DMS 273 (cell line): Measurements from ENCODE around the gene GAREM1.

Experiments used
- DNase-seq: peaks from one replicate; lab custom pipeline; 2025; ENCODE audit not compliant: unreplicated experiment; lab: John Stamatoyannopoulos, UW

The GAREM1 gene

DNA sequence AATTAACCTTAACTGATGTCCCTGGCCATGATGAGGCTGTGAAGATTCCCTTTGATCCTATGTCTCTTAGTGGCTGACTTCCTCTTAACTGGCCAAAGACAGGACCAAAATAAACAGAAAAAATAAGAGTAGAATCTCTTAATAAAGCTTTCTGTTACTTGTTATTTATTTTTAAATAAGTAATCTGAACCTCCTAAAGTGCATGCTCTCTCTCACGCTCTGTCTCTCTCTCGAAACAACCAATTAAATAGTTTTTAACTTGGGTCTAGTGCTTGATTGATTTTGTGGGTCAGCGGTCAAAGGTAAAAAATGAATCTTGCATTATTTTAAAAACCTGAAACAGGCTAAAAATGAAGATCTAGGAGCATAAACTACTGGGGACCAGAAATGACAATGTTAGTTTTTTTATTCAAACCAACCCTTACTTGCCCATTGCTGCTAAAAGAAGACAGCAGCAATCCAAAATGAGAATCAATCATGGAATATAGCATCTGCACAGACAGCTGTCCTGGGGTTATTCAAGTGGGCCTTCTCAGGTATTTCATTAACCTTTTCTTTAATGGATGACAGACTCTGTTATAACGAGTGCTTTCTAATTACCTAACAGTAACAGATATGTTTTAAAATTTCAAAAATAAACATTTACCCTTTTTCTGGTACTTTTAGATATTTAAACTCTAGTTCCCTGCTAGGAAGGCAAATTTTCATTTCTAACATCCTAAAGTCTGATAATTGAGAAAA, 11.2 kb downstream of the GAREM1 start:
- peak; percentile 48 for DNase-seq

DNA sequence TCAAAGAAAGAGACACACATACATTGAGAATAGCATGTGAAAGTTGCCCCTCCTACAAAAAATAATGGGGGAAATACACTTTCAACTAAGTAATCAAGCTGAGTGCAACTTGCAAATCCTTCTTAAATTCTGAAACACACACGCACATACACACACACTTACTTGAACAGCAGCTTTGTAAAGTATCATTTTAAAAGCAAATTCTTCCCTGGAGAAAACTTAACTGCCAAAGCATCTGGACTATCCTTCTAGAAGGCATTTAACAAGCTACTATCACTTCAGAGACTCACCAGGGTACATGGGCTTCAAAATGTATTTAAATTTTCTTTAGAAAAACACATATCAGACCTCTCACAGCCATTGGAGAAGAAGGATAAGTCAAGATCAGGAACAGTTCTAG, 15.3 kb downstream of the GAREM1 start:
- DNase-seq = peak; percentile 68

DNA sequence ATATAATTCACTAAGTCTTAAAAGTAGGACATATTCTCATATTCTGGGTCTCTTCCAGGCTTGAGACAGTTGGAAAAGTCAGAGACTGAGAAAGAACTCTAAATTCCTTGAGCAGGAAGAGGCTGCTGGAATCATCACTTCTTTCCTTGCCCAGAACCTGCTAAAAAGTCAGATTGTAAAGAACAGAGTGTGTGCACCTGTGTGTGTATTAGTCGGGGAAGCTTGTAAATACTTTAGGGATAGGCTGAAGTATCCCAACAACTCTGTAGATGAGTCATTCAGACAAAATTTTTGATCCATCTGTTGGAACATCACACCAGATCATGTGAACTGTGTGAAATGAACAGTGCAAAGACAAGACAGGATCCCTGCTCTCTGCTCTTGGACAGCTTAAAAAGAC, 16.1 kb downstream of the GAREM1 start:
- DNase-seq = peak; percentile 51

DNA sequence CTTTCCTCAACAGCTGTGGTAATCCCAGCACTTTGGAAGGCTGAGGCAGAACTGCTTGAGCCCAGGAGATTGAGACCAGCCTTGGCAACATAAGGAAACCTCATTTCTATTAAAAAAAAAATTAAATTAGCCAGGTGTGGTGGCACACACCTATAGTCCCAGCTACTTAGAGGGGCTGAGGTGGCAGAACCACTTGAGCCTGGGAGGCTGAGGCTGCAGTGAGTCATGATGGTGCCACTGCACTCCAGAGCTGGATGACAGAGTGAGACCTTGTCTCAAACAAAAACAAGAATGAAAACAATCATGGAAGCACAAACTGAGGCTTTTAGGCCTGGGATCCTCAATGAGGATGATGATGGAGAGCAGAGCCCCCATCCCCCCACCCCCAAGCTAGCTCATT, 19.8 kb downstream of the GAREM1 start:
- DNase-seq = no peak

DNA sequence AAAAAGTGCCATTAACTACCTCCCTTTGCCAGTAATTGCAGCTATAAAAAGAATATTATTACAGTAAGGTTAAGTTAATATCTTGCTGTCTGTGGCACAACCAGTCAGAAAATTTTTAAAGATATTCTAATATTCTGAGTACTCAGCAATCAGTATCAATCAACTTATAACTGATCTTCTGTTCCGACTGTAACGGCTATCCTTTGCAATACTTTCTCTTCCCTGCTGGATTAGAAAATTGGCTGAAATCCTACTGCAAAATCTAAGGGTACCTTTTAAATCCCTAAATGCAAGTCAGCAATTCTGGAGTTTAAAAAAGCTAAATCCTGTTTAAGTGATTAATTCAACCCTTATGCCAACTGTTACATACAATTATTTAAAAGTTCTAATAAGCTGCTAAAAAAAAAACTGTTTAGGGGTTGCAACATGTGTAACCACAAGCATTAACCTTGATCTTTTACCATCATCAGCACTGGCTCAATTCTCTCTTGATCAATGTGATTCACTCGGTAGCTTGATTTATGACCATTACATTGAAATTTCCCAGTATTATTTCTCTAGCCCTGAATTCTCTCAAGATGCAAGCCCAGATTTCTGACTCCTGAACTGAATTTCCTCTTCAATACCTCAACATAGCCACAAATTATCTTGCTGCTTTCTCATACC, 20.5 kb downstream of the GAREM1 start:
- DNase-seq = no peak

DNA sequence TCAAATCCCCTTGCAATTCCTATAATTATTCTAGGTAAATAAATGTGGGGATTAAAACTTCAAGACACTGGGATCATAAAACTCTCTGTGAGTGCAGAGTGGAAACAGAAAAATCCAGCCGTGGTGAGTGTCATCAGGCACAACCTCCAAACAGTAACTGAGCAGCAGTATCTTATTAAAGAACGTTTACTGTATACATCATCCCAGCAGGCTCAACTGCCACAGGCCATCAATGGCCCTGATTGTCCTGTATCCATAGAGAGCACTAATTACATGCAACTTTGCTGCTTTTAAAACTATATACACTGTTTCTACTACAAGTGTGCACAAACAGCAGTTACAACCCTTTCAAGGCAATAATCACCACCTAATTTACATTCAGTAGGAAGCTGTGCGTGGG, 23.9 kb downstream of the GAREM1 start:
- peak; percentile 28 for DNase-seq

DNA sequence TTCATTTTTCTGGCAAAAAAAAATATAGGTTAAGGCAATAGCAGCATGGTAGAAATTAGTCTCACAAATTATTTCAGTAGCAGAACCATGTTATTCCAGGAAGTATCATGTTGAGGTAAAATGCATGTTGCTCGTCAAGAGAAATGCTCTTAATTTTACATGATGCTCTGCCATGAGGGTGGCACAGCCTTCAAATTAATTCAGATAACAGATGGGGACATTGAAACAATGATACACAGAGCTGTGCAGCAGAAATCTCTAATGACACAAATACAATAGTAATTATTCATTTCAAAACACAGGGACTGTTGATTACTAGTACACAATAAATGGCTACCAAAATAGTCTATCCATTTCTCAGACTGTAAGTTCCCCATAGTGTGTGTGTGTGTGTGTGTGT, 24.8 kb downstream of the GAREM1 start:
- DNase-seq = no peak

DNA sequence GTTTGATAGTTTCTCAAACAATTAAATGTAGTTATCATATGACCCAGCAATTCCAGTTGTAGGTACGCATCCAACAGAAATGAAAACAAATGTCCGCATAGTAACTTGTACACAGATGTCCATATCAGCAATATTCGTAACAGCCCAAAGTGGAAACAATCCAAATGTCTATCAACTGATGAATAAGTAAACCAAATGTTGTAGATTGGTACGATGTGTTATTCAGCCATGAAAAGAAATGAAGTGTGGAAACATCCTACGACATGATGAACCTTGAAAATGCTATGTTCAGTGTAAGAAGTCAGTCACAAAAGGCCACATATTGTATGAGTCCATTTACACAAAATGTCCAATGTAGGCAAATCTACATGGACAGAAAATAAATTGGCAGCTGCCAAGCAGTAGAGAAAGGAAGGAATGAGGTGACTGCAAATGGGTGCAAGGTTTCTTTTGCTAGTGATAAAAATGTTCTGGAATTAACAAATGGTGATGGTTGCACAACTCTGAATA, 26.9 kb downstream of the GAREM1 start:
- DNase-seq = no peak

DNA sequence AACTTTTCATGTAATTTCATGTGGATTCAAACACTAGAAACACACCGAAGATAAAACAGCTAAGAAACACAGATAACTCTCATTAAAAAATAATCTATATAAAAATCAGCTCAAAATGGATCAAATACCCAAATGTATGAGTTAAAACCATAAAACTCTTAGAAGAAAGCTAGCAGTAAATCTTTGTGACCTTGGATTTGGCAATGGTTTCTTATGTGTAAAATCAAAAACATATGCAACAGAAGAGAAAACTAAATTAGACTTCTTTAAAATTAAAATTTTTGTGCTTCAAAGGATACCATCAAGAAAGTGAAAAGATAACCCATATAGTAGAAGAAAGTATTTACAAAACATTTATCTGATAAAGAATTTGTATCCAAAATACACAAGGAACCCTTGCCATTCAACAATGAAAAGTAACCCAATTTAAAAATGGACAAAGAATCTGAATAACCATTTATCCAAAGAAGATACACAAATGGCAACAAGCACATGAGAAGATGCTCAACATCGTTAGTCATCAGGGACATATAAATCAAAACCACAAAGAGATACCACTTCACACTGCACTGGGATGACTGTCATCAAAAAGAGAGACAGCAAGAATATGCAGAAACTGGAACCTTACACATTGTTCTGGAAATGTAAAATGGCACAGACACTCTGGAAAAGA, 27.5 kb downstream of the GAREM1 start:
- no peak for DNase-seq

DNA sequence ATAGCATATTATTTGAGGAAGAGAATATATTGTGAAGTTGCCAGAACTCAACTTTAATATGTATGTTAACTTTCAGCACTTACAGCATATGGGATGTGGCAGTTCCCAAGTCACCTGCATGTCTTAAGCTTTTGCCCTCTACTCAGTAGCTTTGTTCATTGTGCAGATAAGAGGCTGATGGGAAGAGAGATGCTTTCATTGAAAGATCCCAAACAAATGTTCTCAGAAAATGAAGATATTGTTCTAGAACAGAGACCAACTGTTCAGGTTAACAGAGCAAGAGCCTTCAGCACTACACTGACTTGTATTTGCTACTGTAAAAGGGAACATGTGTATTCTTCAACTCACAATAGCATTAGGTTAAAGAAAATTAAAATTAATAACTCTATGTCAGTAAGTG, 28.1 kb downstream of the GAREM1 start:
- DNase-seq = no peak

DNA sequence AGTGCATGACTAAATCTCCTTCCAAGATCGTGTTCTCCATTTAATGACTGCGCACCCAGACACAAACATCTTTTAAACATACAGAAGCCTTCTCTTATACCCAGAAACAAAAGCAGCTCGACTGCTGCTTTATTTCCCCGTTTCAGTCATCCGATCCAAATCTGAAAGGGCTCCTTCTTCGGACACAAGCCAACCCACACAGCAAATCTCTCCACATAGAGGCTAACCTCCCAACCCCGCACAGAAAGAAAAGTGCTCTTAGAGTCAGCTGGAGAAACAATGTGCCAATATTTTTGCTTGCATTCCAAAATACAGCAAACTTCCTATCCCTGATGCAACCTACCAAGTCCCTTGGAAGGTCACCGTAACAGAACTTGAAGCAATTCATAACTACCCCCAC, 29.1 kb downstream of the GAREM1 start:
- DNase-seq = no peak

DNA sequence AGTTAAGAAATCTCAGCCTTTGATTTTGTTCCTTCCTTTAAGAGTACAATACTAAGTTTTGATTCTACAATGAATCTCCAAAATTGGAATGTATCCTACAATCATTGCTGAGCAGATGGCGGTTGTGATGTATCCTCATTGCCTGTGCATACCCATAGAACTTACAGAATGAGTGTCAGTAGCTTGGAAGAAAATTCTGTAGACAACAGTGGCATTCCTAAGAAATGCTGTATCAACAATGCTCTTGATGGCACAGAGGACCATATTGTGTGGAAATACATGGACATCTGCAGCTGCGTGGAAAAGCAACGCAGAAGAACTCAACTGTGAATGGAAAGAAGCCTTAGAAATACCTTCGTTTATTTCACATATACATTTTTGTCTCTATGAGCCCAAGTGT, 30.2 kb downstream of the GAREM1 start:
- DNase-seq = peak; percentile 22

DNA sequence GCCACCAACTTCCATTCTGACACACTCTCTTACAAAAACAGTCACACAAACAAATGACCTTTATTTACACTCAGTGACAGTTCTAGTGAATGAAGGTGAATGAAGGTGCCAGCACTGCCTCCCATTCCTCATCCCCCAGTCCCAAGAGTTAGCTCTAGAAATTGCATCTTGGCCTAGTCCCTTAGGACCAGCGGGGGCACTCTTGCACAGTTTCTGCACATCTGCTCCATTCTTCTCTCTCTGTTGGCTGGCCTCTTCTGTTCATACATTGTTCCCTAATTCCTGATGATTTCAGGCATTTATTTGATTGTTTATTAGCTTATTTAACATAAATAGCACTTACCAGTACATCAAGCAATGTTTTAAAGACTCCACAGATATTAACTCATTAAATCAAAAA, 30.9 kb downstream of the GAREM1 start:
- peak; percentile 65 for DNase-seq

DNA sequence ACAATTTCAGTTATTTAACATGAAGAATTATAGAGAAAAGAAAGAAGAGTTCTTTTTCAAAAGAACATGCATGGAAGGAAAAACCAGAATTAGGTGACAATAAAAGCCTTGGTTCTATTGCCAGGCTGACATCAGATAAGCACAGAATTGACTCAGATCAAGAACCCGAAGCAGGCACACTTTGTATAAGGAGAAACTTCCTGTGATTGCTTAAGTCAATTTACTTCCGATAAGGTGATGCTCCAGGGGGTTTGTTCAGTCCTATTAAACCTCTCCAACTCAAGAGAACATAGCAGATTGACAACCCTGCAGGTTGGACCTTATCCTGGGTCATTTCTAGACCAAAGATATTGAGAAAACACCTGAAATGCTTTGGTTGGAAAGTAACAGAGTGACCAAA, 31.4 kb downstream of the GAREM1 start:
- DNase-seq = no peak

DNA sequence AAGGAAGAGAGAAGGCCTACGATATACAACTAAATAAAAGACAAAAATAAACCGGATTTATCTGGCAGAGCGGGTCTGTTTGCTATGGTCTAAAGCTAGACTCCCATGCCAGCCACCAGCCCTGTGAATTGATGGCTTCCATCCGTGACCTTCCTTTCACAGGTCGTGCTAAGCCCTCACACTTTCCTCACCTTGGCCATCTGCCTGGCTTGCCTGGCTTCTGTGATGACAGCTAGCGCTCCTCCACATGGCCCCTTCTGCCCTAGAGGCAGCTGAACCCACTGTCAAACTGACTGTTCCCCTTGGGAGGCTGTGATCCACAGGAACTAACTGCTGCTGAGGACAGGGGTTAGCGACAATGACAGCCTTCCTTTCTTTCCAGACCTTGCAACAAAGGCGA, 32.5 kb downstream of the GAREM1 start:
- DNase-seq = peak; percentile 71

DNA sequence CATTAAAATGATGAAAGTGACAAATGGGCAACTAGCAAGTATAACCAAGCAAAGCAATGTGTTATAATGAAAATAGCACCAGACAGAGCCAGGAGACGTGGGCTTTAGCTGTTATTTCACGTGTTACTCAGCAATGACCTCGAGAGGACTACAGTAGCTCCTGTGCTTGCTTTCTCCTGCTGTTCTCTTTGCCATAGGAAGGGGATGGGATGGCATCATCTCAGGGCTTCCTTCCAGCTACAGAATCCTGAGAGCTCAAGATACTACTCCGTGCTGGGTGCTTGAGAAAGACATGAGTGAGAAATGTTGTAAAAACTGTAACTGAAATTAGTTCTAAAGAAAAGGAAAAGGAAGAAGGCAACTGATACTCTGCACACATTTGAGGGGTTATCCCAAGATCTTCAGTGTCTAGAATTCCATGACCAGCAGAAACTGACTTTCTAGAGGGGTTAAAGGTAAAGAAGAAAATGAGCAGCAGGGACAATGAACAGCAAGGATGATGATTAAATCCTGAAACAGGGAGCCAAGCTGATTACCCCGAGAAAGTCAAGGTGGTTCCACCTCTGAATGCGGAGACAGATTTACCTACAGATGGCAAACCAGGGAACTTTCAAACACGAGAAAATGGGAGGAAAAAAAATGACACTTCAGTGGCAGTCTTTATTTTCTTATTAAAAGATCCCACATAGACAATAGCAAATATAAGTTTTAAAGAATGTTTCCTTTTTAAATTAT, 33.4 kb downstream of the GAREM1 start:
- DNase-seq = no peak

DNA sequence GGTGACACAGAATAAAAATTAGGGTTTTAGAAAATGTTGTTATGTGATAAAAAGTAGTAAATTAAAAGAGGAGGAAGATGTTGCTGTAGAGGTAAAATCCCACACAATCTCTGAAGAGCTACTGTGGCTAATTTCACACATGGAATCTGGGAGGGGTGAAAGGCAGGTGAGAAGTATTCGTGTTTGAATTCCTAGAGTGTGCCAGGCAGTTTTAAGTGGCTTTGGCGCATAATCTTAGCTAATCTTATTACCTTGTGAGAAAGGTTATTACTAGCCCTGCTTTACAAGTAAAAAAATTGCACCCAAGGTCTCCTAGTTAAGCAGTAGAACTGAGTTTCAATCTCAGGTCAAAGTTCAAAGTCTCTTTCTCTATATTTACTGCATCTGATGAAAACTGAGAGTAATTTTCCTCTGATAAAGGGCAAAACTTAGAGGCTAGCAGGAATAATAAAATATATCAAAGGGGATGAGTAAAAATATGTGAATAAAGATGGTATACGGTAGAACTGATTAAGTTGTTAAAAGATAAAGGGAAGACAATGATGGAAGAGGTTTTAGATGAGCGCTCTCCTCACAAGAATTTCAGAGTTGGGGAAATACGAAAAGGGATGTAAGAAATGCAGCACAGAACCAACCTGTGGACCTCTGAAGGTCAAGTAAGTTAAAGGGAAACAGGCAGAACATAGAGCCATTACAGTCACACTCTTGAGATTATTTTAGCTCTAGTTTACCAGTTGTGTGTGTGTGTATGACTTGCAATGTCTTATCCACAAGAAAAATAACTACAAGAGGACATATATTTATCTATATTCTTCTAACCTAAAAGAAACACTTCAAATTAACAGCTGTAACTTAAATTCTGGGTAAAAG, 34.8 kb downstream of the GAREM1 start:
- DNase-seq = no peak

DNA sequence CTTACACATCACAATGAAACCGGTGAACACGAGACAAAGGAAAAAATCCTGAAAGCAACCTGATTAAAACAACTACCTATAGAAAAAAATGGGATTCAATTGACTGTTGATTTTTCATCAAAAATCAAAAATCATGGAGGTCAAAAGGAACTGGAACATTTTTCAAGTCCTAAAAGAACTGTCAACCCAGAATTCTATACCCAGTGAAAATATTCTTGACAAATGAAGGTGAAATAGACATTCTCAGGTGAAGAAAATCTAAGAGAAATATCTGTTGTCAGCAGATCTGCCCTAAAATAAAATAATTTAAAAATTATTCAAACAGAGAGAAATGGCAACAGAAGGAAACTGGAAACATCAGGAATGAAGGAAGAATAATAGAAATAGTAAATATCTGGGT, 38.9 kb downstream of the GAREM1 start:
- no peak for DNase-seq

DNA sequence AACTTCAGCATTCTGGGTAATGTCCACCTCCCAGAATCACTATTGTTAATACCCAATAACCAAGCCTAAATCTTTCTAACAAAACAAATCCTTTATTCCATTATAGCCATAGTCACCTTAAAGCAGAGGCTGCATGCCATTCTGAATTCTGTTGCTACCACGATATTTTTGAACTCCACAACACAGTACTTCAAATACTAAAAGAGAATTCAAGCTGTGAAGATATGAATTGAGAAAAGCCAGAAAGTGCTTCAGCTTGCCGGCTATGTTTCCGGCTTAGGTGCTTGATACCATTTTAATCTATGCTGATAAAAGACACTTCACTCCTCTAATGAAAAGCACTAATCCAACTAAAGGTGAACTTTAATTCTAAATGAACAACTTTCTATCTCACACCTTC, 41.3 kb downstream of the GAREM1 start:
- no peak for DNase-seq

DNA sequence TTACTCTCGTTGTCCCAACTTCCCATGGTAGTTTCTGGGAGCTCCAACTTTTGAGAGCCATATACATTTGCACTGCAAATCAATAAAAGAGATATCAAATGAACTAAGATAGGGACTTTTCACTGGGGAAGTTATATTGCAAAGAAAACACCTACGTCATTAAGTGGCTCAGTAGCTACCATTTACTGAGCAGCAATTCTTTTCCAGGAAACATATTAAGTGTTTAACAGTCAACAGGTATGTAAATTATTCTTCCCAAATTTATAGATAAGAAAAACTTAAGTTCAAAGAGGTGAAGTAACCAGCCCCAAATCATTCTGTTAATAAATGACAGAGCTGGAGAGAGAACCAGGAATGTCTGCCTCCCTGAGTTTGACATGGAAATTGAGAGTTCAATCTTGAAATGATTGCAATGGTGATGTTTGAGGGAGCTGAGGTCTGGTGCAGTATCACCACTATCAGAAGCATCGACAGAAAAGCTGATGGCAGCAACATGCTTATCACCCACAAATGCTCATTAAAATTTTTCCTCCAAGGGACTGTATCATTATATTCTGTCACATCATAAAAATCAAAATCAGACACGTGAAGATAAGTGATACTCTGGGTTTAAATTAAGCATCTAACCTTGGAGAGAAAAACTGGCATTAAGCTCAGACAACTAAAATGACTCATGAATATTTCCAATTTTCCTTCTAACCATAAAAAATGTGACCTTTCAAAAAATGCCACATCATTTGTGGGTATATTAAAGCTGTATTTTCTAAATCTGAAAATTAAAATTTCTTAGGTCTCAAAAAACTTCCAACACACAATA, 43.4 kb downstream of the GAREM1 start:
- no peak for DNase-seq
